ENCODE data around the gene HTATSF1.
A peak's percentile ranks its signal among the peaks of the same experiment; 100 is the strongest.

HTATSF1 gene

GRCh38 chrX:136496764-136497555, 432 bp upstream of the HTATSF1 start:
- DNase-seq, result peak; percentile 82 to 94 (median 86)

- DNase-seq, result no peak
These were observed 21.7 kb downstream of the HTATSF1 start for GRCh38 chrX:136519069-136519468.

- DNase-seq, result no peak
These were observed 26.4 kb downstream of the HTATSF1 start for GRCh38 chrX:136523770-136524169.

GRCh38 chrX:136525738-136526606, 28.6 kb downstream of the HTATSF1 start:
- DNase-seq, result no peak

GRCh38 chrX:136528645-136529315, 31.4 kb downstream of the HTATSF1 start:
- DNase-seq, result no peak

- no peak for DNase-seq
These were observed 32.4 kb downstream of the HTATSF1 start for GRCh38 chrX:136529795-136530194.

GRCh38 chrX:136531951-136532350, 34.6 kb downstream of the HTATSF1 start, which contains the start of gene VGLL1:
Gene VGLL1, plus strand, starts transcription at chrX:136532215. Its CDS starts 3,806 bp downstream, at chrX:136536021.
- no peak for DNase-seq

GRCh38 chrX:136534131-136534530, 36.7 kb downstream of the HTATSF1 start:
- DNase-seq, result no peak

GRCh38 chrX:136538811-136539210, 41.4 kb downstream of the HTATSF1 start:
- no peak for DNase-seq

- no peak for DNase-seq
These were observed 42.8 kb downstream of the HTATSF1 start for GRCh38 chrX:136540226-136540625.

- no peak for DNase-seq
These were observed 43.9 kb downstream of the HTATSF1 start for GRCh38 chrX:136541294-136541693.

- peak in 2 of 6 experiments; percentile 1 to 3 for DNase-seq
These were observed 44.9 kb downstream of the HTATSF1 start for GRCh38 chrX:136542281-136542680.

- peak in 3 of 6 experiments; percentile 0 to 9 (median 8) for DNase-seq
These were observed 49.0 kb downstream of the HTATSF1 start for GRCh38 chrX:136546371-136546781.

- no peak for DNase-seq
These were observed 51.8 kb downstream of the HTATSF1 start for GRCh38 chrX:136549226-136549625.

- DNase-seq, result no peak
These were observed 54.0 kb downstream of the HTATSF1 start for GRCh38 chrX:136551410-136551809.

GRCh38 chrX:136555694-136556093, 58.3 kb downstream of the HTATSF1 start:
- DNase-seq, result no peak

All from stimulated activated naive CD4-positive, alpha-beta T cell (primary cell).